ENCODE results near the gene RAB30. TPM values are rescaled to one million over a fixed set of nuclear protein-coding genes. Genes with fewer than 3 reads are reported as not detected.
"Not testable (repeated sequence)": the region's sequence is repeated elsewhere in the genome, so short reads cannot be mapped to it uniquely, and the experiment has no call there.

RAB30 gene
- polyA plus RNA-seq, 3 donors = 0.11 to 0.67 (median 0.54) TPM

GRCh38 chr11:82950502-82950901 is 121.2 kb downstream of the RAB30 start:
- H3K36me3 Mint-ChIP-seq; H3K27ac Mint-ChIP-seq; H3K9ac ChIP-seq (ENCODE audit: insufficient read depth, low read length, poor library complexity, severe bottlenecking); H3K79me2 ChIP-seq (ENCODE audit: insufficient read depth, low read length); H3K27me3 ChIP-seq (ENCODE audit: control insufficient read depth in 2 of 2, insufficient read depth in 2 of 2, low read length in 2 of 2); H3K4me1 Mint-ChIP-seq; intact Hi-C loops (cut with micrococcal nuclease); H2AFZ ChIP-seq (ENCODE audit: insufficient read depth, low read depth, low read length, poor library complexity, severe bottlenecking); H3K27ac ChIP-seq (ENCODE audit: low read depth in 1 of 2, low read length in 2 of 2); DNase-seq; H4K20me1 ChIP-seq (ENCODE audit: insufficient read depth, low read length); H3K36me3 ChIP-seq (replicated peaks in 1 of 2; ENCODE audit: control insufficient read depth in 1 of 2, insufficient read depth in 2 of 2, low read length in 2 of 2); H3K9me3 ChIP-seq (replicated peaks in 1 of 2; ENCODE audit: control insufficient read depth in 1 of 2, insufficient read depth in 1 of 2, low read length in 2 of 2); H3K4me3 Mint-ChIP-seq; H3K4me1 ChIP-seq (ENCODE audit: control insufficient read depth in 1 of 2, insufficient read depth in 2 of 2, low read length in 2 of 2); H3K4me2 ChIP-seq (replicated peaks; ENCODE audit: extremely low read depth, low read length, poor library complexity, severe bottlenecking); H3K4me3 ChIP-seq (replicated peaks in 1 of 3; ENCODE audit: low read depth in 2 of 3, low read length in 3 of 3): not testable (repeated sequence)
- Mint-ChIP-seq H3K9me3 (peaks cover 1 to 14% (median 8%) of the 10 kb centered on the region in 7 donors), H3K27me3 (ENCODE audit: low read depth in 3 of 3) (peaks cover 6 to 11% (median 6%) of the 10 kb centered on the region in 3 donors)
- no CpG with 5 or more reads among the region's 2 CpGs for WGBS (ENCODE audit: insufficient coverage)

GRCh38 chr11:82949352-82949751 is 122.3 kb downstream of the RAB30 start:
- no peaks in the 10 kb centered on the region for H3K79me2 ChIP-seq (ENCODE audit: insufficient read depth, low read length)
- intact Hi-C loops (cut with micrococcal nuclease) = no loop called here
- Mint-ChIP-seq H3K4me3 (no peak overlapping the region), H3K36me3 (no peaks in the 10 kb centered on the region), H3K27ac (no peak overlapping the region), H3K27me3 (ENCODE audit: low read depth in 3 of 3) (peaks cover 4 to 11% (median 6%) of the 10 kb centered on the region in 3 donors), H3K4me1 (peaks cover 4% of the 10 kb centered on the region), H3K9me3 (peaks cover 0 to 10% (median 4%) of the 10 kb centered on the region in 7 donors)
- H4K20me1 ChIP-seq (ENCODE audit: insufficient read depth, low read length) = no peaks in the 10 kb centered on the region
- no peak overlapping the region for H3K4me2 ChIP-seq (replicated peaks; ENCODE audit: extremely low read depth, low read length, poor library complexity, severe bottlenecking)
- H3K27me3 ChIP-seq (ENCODE audit: control insufficient read depth in 2 of 2, insufficient read depth in 2 of 2, low read length in 2 of 2) = no peaks in the 10 kb centered on the region
- no peak overlapping the region for H3K27ac ChIP-seq (ENCODE audit: low read depth in 1 of 2, low read length in 2 of 2)
- H3K9me3 ChIP-seq (replicated peaks in 1 of 2; ENCODE audit: control insufficient read depth in 1 of 2, insufficient read depth in 1 of 2, low read length in 2 of 2) = no peaks in the 10 kb centered on the region
- no peak overlapping the region for H3K9ac ChIP-seq (ENCODE audit: insufficient read depth, low read length, poor library complexity, severe bottlenecking)
- TF ChIP-seq CTCF (IDR thresholded peaks at IDR 0.05) = no peak
- DNase-seq = no peak
- H2AFZ ChIP-seq (ENCODE audit: insufficient read depth, low read depth, low read length, poor library complexity, severe bottlenecking) = no peak overlapping the region
- H3K4me1 ChIP-seq (ENCODE audit: control insufficient read depth in 1 of 2, insufficient read depth in 2 of 2, low read length in 2 of 2) = no peaks in the 10 kb centered on the region
- H3K36me3 ChIP-seq (replicated peaks in 1 of 2; ENCODE audit: control insufficient read depth in 1 of 2, insufficient read depth in 2 of 2, low read length in 2 of 2) = no peaks in the 10 kb centered on the region
- no peak overlapping the region for H3K4me3 ChIP-seq (replicated peaks in 1 of 3; ENCODE audit: low read depth in 2 of 3, low read length in 3 of 3)

All from CD14-positive monocyte (primary cell).